ENCODE data around the gene ERC2.

ERC2 gene

DNA sequence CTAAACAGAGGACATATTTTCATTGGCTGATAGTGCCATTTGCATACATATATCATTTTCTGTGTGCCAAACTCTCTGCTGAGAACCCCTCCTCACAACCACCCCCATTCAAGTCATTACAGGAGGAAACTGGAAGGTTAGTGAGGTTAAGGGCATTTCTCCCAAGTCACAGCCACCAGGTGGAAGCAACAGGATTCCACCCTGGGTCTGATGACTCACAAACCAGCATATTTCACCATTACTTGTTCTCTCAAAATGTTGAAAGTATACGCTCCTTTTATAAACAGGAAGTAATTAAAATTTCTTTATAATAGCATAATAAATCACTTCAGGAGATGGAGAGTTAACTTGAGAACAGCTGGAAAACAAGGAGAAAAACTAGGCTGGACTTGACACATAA lies 582.5 kb downstream of the ERC2 start:
- TF ChIP-seq, protein P1, sequence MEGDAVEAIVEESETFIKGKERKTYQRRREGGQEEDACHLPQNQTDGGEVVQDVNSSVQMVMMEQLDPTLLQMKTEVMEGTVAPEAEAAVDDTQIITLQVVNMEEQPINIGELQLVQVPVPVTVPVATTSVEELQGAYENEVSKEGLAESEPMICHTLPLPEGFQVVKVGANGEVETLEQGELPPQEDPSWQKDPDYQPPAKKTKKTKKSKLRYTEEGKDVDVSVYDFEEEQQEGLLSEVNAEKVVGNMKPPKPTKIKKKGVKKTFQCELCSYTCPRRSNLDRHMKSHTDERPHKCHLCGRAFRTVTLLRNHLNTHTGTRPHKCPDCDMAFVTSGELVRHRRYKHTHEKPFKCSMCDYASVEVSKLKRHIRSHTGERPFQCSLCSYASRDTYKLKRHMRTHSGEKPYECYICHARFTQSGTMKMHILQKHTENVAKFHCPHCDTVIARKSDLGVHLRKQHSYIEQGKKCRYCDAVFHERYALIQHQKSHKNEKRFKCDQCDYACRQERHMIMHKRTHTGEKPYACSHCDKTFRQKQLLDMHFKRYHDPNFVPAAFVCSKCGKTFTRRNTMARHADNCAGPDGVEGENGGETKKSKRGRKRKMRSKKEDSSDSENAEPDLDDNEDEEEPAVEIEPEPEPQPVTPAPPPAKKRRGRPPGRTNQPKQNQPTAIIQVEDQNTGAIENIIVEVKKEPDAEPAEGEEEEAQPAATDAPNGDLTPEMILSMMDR (IDR thresholded peaks at IDR 0.05), result no peak

DNA sequence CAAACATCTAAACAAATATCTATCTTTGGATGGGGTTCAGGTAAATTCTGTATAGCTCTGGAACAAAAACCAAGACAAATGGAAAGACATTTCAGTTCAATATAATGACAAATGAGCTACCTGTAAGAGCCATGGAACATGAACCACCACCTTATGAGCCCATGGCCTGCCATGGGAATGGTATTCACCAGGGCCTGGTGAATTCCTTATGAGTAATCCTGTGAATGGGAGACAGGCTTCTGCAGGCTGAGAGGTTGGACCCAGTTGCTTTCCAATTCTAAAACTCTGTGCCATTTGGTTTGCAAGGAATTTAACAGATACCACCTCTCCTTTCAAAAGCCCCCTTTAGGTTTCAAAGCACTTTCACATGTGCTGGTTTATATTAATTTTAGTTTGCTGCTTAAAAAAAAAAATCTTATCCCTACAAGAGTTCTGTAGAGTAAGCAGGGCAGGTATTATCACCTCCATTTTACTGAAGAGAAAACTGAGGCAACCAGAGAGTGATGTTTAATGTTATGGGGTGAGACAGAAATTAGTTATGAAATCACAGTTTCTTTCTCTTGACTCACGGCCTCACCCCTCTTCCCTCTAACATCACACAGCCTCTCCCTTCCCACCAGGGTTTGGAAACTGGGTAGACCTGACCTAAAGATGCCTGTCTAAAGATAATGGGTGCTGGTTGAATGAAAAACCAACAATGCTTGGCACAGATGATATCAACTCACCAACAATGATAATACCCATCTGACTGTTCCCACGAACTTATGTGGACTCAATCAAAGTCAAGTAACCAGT lies 583.6 kb downstream of the ERC2 start:
- TF ChIP-seq, protein P1 (IDR thresholded peaks at IDR 0.05), result no peak

DNA sequence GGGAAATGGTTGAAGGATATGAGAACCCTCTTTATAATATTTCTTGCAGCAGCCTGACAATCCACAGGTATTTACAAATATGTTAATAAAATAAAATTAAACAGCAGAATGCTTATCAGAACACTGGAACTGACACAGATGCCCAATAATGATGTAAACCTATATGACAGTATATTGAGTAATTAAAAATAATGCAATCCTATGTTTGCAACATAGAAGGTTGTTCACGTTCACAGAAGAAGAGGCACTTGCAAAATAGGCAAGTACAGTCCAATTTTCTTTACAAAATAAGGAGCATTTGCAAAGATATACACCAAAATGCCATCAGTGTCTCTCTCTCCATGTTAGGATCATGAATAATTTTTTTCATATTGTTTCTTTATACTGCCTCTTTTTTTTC lies 584.2 kb downstream of the ERC2 start:
- TF ChIP-seq, protein P1 (IDR thresholded peaks at IDR 0.05), result no peak

DNA sequence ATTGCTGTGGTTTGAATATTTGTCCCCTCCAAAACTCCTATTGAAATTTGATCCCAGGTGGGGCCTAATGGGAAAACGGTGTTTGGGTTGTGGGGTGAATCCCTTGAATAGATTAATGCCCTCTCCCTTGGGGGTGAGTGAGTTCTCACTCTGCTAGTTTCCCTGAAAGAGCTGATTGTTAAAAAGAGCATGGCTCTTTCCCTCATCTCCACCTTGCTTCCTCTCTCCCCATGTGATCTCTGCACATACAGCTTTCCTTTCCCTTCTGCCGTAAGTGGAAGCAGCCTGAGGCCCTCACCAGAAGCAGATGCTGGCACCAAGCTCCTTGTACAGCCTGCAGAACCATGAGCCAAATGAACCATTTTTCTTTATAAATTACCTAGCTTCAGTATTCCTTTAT lies 586.3 kb downstream of the ERC2 start:
- TF ChIP-seq, protein P1 (IDR thresholded peaks at IDR 0.05), result no peak

DNA sequence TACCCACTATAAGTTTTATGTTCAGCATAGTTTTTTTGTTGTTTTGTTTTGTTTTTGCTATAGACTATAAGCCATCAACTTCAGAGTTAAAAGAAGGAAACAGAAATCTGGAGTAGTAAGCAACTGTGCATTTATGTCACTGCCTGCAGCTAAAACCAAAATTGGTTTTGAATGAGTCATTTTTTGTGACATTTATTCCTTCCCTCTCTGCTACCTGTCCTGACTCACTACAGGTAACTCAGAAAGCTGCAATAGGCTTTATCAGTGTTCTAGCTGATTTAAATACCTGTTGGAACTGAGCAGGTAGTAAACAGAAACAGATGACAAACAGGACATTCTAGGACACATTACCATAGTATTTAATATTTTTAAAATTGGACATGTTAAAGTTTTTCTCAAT lies 587.9 kb downstream of the ERC2 start:
- TF ChIP-seq, protein P1 (IDR thresholded peaks at IDR 0.05), result no peak

DNA sequence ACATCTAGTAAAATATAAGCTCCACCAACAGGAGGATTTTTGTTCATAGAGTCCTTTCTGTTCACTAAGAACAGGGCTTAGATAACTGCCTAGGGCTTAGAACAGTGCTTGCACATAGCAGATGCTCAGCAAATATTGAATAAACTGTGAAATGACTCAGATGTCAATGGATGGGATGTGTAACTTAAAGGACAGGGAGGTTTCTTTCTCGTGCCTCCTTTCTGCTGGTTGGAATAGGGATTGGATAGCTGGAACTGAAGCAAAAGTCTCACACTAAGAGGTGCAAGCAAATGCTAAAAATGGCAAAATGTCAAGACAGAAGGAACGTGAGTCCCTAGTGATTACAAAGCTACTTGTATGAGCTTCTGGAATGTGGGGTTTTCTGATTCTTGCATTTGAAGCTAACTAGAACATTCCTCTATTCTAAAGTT lies 588.4 kb downstream of the ERC2 start:
- TF ChIP-seq, protein P1 (IDR thresholded peaks at IDR 0.05), result no peak

DNA sequence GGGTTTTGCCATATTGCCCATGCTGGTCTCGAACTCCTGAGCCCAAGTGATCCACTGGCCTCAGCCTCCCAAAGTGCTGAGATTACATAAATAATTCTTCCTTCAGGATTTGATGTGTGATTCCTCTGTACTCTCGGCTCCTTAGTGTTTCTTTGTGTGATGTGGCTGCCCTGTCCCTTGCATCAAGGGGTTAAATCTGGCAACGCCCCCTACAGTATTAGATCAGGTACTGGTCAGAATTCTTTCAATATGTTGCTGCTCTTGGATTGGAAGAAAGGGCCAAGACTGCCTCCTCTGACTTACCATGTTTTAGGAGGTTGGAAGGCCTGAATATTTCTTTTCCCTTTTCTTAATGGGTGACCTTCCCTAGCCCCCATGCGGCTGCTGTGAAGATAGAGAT lies 590.6 kb downstream of the ERC2 start:
- TF ChIP-seq, protein P1 (IDR thresholded peaks at IDR 0.05), result no peak
